ENCODE data around the gene PCIF1.
A peak's percentile ranks its signal among the peaks of the same experiment; 100 is the strongest.

PCIF1 gene

DNA sequence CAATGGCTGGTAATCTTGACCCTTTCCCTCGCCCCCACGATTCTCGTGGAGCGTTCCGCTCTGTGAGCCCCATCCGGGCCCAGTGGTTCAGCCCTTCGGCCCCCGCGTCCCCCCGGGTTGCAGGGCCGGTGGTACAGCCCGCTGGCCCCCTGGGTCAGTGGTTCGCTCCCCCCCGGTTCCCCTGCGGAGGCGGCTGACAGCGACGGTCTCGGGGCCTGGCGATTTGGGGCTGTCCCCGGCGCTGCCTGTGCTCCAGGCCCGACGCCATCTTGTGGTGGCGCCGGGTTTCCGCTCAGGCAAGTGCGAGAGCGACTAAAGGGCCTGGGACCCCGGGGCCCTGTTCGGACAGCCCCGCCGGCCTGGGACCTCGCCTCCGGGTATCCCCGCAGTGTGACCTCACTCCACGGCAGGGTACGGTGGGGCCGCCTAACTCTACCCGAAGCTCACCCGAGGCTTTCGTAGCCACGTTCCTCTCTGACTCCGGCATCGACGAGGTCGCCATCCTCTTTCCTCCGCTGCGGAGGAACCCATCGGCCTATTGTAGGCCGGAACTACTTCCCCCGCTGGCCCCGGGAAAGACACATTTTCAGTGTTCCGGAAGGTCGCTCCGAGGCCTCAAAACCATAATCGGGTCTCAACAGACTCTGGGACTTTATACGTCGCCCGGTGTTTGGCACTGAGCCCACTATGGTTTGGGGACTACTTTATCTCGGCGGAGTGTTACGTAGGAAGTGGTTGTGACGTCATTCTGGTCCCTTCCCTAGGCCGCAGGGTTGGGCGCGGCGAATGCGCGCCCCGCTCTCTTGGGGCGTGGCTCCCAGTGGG is 37.4 kb downstream of the PCIF1 start, which contains the start of gene ZNF335:
Gene ZNF335, minus strand, starts transcription at position 529 of the 825 bp plus-strand sequence. CDS start 793 bp downstream, outside the sequence.
- TF ChIP-seq, protein P1, sequence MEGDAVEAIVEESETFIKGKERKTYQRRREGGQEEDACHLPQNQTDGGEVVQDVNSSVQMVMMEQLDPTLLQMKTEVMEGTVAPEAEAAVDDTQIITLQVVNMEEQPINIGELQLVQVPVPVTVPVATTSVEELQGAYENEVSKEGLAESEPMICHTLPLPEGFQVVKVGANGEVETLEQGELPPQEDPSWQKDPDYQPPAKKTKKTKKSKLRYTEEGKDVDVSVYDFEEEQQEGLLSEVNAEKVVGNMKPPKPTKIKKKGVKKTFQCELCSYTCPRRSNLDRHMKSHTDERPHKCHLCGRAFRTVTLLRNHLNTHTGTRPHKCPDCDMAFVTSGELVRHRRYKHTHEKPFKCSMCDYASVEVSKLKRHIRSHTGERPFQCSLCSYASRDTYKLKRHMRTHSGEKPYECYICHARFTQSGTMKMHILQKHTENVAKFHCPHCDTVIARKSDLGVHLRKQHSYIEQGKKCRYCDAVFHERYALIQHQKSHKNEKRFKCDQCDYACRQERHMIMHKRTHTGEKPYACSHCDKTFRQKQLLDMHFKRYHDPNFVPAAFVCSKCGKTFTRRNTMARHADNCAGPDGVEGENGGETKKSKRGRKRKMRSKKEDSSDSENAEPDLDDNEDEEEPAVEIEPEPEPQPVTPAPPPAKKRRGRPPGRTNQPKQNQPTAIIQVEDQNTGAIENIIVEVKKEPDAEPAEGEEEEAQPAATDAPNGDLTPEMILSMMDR (conservative IDR thresholded peaks at IDR 0.05; ENCODE audit: low read depth, low read length), result peak; percentile 42
- H3K4me3 ChIP-seq (ENCODE audit: low read depth, low read length), result peak within 1 kb of the TSS; percentile 94
- peak; percentile 98 for DNase-seq (ENCODE audit: low read depth)

DNA sequence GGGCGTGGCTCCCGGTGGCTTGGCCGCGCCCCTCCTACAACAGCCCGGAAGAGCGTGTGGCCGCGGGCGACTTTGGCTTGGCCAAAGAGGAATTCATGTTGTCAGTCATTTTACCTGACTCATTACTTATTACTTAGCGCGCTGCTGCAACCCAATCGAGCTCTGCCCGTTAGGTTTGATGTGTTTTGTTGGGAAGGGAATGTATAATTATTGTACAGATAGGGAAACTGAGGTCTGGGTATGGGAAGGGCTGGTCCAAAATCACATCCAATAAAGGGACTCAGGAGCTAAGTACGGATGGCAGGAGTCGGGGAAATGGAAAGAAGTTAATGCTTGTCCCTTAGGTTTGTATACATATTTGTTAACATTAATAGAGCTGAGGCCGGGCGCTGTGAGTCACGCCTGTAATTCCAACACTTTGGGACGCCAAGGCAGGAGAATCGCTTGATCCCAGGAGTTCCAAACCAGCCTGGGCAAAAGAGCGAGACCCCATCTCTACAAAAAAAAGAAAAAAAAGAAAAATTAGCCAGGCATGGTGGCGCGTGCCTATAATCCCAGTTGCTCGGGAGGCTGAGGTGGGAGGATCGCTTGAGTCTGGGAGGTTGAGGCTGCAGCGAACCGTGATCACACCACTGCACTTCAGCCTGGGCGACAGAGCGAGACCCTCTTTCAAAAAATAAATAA is 38.2 kb downstream of the PCIF1 start:
- TF ChIP-seq, protein P1 (conservative IDR thresholded peaks at IDR 0.05; ENCODE audit: low read depth, low read length), result no peak
- no peak for DNase-seq (ENCODE audit: low read depth)
- peak overlapping the region; percentile 94 for H3K4me3 ChIP-seq (ENCODE audit: low read depth, low read length)

DNA sequence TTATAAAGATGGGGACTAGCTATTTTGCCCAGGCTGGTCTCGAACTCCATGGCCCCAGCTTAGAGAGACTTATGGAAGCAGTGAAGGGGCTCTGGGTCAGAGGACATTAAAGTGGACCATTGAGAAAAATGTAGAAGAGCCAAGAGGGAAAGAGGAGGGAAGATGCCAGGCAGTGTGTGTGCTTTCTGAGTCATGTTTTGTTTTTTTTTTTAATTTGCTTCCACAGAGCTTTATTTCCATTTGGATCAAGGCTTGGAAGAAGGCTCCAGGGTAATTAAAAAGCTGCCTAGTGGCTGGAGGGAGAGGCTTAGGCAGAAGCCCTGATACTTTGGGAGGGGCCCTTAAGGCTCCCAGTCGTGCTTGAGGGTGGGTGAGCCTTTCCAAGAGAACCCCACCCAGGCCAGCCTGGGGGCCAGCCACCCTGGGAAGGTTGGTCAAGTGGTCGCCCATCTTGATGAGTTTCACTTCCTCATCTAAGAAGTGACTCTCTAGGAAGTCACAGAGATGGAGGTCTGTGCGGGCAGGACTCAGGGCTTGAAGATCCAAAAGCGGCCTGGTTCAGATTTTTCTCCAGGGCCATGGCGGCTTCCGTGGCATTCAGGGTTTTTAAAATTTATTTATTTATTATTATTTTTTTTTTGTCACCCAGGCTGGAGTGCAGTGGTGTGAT is 40.5 kb downstream of the PCIF1 start:
- TF ChIP-seq, protein P1 (conservative IDR thresholded peaks at IDR 0.05; ENCODE audit: low read depth, low read length), result no peak
- H3K4me3 ChIP-seq (ENCODE audit: low read depth, low read length), result no peak overlapping the region
- DNase-seq (ENCODE audit: low read depth), result no peak

DNA sequence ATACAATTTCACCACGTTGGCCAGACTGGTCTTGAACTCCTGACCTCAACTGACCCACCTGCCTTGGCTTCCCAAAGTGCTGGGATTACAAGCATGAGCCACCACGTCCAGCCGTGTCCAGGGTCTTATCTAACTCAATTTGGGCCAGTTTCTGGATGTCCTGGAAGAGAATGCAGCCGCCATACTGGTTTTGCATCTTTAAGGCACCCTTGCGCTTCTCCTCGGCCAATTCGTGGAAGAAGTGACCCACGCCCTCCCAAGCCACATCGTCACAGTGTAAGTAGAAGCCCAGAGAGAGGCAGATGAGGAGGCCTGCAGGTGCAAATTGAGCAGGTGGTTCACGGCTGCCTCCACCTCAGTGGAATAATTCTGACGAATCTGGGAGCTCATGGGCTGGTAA is 41.2 kb downstream of the PCIF1 start:
- no peak for DNase-seq (ENCODE audit: low read depth)
- TF ChIP-seq, protein P1 (conservative IDR thresholded peaks at IDR 0.05; ENCODE audit: low read depth, low read length), result no peak
- no peak overlapping the region for H3K4me3 ChIP-seq (ENCODE audit: low read depth, low read length)

DNA sequence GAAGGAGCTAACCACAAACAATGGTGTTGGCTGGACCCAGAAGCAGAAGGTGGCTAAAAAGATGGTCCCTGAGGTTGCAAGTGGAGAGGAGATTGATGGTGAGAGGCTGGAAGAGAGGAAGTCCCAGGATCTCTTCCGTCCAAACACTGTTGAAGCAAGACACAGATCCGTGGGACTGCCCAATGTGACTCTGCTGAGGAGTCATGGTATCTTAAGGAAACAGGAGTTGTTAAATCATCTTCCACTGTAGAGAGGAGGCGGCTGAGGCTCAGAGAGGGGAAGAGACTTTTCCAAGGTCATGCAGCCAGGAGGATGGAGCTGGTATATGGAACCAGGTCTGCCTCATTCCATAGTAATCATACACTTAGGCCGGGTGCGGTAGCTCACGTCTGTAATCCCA is 41.6 kb downstream of the PCIF1 start:
- DNase-seq (ENCODE audit: low read depth), result no peak
- H3K4me3 ChIP-seq (ENCODE audit: low read depth, low read length), result no peak overlapping the region
- TF ChIP-seq, protein P1 (conservative IDR thresholded peaks at IDR 0.05; ENCODE audit: low read depth, low read length), result no peak

DNA sequence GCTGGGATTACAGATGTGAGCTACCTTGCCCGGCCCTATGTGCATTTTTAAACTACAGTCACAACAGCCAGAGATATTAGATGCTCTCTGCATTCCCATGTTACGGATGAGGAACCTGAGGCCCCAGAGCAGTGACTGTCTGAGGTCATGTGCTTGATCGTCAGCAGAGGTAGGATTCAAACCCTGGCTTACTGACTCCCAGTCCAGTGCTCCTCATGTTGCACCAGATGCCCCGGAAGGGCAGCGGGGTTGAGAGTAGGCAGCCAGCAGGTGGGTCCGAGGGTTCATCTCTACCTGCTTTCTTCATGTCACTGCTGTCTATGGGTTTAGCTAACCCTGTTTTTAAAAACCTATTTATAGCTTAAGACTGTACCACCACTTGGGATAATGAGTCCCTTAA is 46.8 kb downstream of the PCIF1 start:
- H3K4me3 ChIP-seq (ENCODE audit: low read depth, low read length), result no peak overlapping the region
- TF ChIP-seq, protein P1 (conservative IDR thresholded peaks at IDR 0.05; ENCODE audit: low read depth, low read length), result no peak
- DNase-seq (ENCODE audit: low read depth), result no peak
